ENCODE measurements around the gene IZUMO2. TPM values are rescaled to one million over a fixed set of nuclear protein-coding genes. Genes with fewer than 3 reads are reported as not detected.
"Not testable (repeated sequence)": the region's sequence is repeated elsewhere in the genome, so short reads cannot be mapped to it uniquely, and the experiment has no call there.

The IZUMO2 gene
- total RNA-seq, 2 experiments from 2014 or later = not detected

DNA sequence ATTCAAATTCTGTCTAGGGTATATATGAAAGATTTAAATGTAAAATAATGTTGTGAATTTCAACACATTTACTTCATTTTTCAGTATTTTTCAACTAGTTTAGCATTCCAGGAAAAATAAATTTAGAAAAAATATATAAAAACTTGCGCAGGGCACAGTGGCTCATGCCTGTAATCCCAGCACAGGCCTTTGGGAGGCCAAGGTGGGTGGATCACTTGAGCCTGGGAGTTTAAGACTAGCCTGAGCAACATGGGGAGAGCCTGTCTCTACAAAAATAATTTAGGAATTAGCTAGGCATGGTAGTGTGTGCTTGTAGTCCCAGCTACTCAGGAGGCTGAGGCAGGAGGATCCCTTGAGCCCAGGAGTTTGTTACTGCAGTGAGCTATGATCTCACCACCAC is 21.2 kb downstream of the IZUMO2 start:
- POLR2A ChIA-PET, CTCF ChIA-PET: not testable (repeated sequence)

DNA sequence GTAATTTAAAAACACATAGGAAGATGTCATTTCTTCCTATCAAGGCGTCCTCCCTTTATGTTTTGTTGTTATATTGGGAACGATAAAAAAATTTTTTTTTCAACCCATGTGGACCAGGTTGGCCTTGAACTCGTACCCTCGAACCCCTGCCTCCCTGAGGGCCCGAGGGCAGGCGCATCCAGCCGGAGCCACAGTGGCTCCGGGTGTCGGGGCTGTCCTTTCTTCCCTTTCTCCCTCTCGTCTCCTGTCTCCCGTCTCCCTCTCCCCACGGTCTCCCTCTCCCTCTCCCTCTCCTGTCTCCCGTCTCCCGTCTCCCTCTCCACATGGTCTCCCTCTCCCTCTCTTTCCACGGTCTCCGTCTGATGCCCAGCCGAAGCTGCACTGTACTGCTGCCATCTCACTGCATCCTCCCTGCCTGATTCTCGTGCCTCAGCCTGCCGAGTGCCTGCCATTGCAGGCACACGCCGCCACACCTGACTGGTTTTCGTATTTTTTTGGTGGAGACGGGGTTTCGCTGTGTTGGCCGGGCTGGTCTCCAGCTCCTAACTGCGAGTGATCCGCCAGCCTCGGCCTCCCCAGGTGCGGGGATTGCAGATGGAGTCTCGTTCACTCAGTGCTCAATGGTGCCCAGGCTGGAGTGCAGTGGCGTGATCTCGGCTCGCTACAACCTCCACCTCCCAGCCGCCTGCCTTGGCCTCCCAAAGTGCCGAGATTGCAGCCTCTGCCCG is 22.8 kb downstream of the IZUMO2 start:
- POLR2A ChIA-PET, CTCF ChIA-PET: not testable (repeated sequence)

DNA sequence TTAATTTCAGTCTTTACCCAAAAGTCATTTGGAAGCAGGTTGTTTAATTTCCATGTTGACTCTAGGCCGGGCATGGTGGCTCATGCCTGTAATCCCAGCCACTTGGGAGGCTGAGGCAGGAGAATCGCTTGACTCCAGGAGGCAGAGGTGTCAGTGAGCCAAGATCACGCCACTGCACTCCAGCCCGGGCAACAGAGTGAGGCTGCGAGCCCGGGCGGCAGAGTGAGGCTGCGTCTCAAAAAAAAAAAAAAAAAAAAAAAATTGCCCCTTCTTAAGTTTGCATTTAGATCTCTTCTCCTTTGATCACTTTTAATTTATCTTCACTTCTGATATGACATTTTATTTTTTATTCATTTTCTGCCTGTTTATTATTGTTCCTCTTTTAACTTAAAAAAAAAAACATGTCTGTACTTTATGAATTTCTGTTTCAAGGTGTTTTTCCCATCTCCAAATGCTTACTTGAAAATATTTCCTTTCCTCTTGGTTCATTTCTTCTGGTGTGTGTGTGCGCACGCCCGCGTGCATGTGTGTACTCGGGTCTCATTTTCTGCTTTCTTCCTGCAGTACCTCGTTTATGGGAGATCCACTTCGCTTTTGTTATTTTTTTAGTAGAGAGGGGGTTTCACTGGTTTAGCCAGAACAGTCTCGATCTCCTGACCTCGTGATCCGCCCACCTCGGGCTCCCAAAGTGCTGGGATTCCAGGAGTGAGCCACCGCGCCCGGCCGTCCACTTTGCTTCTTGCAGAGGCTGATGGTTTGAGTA is 26.3 kb downstream of the IZUMO2 start:
- POLR2A ChIA-PET = not testable (repeated sequence)
- CTCF ChIA-PET = interaction anchor here (0.8 to 1.6 kb wide), 4 partner anchors 11 to 199 kb away, joined by 3 to 8 read pairs (median 5); no protein-coding TSS in a partner anchor

DNA sequence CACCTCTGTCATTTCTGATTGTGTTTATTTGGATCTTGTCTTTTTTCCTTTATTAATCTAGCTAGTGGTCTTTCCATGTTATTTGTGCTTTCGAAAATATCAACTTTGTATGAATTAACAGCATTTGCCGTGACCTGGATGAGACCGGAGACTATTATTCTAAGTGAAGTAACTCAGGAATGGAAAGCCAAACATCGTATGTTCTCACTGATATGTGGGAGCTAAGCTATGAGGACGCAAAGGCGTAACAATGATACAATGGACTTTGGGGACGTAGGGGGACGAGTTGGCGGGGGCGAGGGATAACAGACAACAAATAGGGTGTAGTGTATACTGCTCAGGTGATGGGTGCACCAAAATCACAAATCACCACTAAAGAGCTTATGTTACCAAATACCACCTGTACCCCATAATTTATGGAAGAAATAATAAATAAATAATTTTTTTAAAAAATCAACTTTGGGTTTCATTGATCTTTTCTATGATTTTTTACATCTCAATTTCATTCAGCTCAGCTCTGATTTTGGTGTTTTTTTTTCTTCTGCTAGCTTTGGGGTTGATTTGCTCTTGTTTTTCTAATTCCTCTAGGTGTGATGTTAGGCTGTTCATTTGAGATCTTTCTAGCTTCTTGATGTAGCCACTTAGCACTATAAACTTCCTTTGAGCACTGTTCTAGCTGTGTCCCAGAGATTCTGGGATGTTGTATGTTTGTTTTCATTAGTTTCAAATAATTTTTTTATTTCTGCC is 27.1 kb downstream of the IZUMO2 start:
- POLR2A ChIA-PET = not testable (repeated sequence)
- CTCF ChIA-PET = interaction anchor here (0.7 to 1.6 kb wide), 6 partner anchors 12 to 224 kb away, joined by 3 to 8 read pairs (median 4); no protein-coding TSS in a partner anchor

DNA sequence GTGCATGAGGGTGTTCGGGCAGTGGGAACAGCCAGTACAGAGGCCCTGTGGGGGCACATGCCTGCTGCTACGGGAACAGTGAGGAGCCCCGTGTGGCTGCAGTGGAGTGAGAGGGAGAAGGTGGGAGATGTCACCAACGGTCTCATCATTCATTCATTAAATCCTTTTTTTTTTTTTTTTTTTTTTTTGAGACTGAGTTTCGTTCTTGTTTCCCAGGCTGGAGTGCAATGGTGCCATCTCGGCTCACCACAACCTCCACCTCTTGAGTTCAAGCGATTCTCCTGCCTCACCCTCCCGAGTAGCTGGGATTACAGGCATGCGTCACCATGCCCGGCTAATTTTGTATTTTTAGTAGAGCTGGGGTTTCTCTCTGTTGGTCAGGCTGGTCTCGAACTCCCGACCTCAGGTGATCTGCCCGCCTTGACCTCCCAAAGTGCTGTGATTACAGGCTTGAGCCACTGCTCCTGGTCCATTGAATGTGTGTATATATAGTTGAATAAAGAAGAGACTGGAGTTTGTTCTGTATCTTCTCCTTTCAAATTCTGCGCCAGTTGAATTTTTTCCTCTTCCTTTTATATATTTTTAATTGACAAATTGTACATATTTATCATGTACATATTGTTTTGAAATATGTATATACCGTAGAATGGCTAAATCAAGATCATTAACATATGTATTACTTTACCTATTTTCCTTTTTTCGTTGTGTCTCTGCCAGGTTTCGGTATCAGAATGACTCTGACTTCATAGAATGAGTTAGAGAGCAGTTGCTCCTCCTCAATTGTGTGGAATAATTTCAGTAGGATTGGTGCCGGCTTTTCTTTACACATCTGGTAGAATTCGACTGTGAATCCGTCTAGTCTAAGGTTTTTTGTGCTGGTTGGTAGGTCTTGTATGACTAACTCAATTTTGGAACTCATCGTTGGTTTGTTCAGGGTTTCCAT is 28.0 kb downstream of the IZUMO2 start:
- CTCF ChIA-PET = interaction anchor here (0.6 to 1.6 kb wide), 4 partner anchors 13 to 223 kb away, joined by 3 to 8 read pairs (median 4); no protein-coding TSS in a partner anchor
- POLR2A ChIA-PET = not testable (repeated sequence)

DNA sequence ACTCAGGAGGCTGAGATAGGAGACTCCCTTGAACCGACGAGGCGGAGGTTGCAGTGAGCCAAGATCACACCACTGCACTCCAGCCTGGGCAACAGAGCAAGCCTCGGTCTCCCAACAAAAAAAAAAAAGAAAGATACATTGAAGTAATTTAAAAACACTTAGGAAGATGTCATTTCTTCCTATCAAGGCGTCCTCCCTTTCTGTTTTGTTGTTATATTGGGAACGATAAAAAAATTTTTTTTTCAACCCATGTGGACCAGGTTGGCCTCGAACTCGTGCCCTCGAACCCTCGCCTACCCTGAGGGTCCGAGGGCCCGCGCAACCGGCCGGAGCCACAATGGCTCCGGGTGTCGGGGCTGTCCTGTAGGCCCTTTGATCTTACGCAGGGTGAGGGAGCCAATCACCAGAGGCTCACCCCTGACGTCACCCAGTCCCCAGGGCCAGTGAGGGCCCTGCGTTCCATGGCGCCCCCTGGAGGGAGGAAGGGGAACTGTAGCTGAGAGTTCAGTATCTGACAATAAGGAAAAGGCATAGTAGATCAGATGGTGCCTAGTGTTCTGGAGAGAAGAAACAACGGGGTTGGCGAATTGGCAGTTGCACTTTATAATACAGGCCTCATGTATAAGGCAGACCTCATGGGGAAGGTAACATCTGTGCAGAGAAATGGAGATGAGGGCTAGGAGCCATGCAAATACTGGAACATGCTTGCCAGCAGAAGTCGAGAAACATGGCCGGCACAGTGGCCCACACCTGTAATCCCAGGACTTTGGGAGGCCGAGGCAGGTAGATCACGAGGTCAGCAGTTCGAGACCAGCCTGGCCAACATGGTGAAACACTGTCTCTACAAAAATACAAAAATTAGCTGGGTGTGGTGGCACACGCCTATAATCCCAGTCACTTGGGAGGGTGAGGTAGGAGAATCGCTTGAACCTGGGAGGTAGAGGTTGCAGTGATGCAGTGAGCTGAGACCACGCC is 29.3 kb downstream of the IZUMO2 start:
- CTCF ChIA-PET = interaction anchor here (0.6 kb wide), 1 partner anchor 147 kb away, joined by 3 read pairs; no protein-coding TSS in a partner anchor
- POLR2A ChIA-PET = not testable (repeated sequence)

DNA sequence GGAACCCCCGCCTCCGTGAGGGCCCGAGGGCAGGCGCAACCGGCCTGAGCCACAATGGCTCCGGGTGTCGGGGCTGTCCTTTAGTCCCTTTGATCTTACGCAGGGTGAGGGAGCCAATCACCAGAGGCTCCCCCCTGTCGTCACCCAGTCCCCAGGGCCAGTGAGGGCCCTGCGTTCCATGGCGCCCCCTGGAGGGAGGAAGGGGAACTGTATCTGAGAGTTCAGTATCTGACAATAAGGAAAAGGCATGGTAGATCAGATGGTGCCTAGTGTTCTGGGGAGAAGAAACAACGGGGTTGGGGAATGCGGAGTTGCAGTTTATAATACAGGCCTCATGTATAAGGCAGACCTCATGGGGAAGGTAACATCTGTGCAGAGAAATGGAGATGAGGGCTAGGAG is 59.1 kb downstream of the IZUMO2 start:
- CTCF ChIA-PET, POLR2A ChIA-PET: not testable (repeated sequence)

DNA sequence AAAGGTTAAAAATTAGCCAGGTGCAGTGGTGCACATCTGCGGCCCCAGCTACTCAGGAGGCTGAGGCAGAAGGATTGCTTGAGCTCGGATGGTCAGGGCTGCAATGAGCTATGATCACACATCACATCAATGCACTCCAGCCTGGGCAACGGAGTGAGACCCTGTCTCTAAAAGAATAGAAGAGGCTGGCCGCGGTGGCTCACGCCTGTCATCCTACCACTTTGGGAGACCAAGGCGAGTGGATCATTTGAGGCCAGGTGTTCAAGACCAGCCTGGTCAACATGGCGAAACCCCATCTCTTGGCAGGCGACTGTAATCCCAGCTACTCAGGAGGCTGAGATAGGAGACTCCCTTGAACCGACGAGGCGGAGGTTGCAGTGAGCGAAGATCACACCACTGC is 59.7 kb downstream of the IZUMO2 start:
- POLR2A ChIA-PET, CTCF ChIA-PET: not testable (repeated sequence)

Other genes with a start within 250 kb of the IZUMO2 start
- 10 to 100 TPM; 34.2 to 38.1 TPM for gene ATF5, start 234.1 kb downstream of the IZUMO2 start, total RNA-seq
- gene NUP62, start 233.8 kb downstream of the IZUMO2 start, total RNA-seq = 100 to 1,000 TPM; 206 to 216 TPM
- gene SIGLEC11, start 202.1 kb downstream of the IZUMO2 start, total RNA-seq = not detected
- 10 to 100 TPM; 53.4 to 54.9 TPM for gene VRK3, start 137.9 kb downstream of the IZUMO2 start, total RNA-seq
- gene ZNF473, start 137.3 kb downstream of the IZUMO2 start, total RNA-seq = 1 to 10 TPM; 8.8 to 9.2 TPM
- gene MYH14, start 40.3 kb upstream of the IZUMO2 start, total RNA-seq = not detected
- gene KCNC3, start 166.1 kb upstream of the IZUMO2 start, total RNA-seq = under 1 TPM; 0.51 to 0.57 TPM
- gene NAPSA, start 202.4 kb upstream of the IZUMO2 start, total RNA-seq = 10 to 100 TPM; 40.8 to 43.1 TPM
- gene NR1H2, start 213.2 kb upstream of the IZUMO2 start, total RNA-seq = 10 to 100 TPM; 67.4 to 70.9 TPM
- 100 to 1,000 TPM; 173 to 183 TPM for gene POLD1, start 221.1 kb upstream of the IZUMO2 start, total RNA-seq